DOHH2 (cell line): Measurements from ENCODE around the gene FAM216B.

Source experiments
- CTCF ChIP-seq: fragments of 200-600 bp; sonication (generic); IDR thresholded peaks from one replicate; pipeline ENCODE4 v1.5.1; 2014; ENCODE audit warnings: antibody characterized with exemption, mild to moderate bottlenecking, low read depth, low read length; ENCODE audit not compliant: poor library complexity, severe bottlenecking
- EZH2phosphoT487 ChIP-seq: fragments of 200-600 bp; sonication (generic); IDR thresholded peaks from 2 replicates; pipeline ENCODE4 v1.6.1; 2017; ENCODE audit warnings: borderline replicate concordance, mild to moderate bottlenecking, antibody characterized with exemption, low read length, moderate library complexity, mixed read lengths

- TF ChIP-seq CTCF, result no peak
- no peak for TF ChIP-seq EZH2phosphoT487
These were observed 19.1 kb upstream of the FAM216B start for GRCh38 chr13:42762251-42762650.
